UCSD-AML1 (cell line): ENCODE measurements around the gene TFF1.

Source experiments
- DNase-seq: peaks from one replicate; lab custom pipeline; 2025; ENCODE audit not compliant: unreplicated experiment; lab: John Stamatoyannopoulos, UW

Gene TFF1

DNA sequence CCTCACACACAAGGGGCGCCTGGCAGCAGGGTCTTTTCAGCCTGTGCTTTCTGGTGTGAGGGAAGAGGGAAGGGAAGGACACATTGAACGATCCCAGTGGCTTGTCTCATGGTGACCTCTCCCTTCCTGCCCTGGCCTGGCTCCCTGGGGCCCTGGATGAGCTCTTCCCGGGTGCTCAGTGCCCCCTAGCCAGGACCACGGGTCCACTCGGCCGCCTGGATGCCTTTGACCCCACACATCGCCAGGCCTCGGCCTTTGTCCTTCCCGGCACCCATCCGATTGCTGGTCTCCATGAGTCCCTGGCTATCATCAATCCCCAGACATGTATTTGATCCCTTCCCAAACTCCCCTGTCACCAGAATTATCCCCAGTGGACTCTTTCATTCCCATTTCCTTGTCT lies 45.1 kb downstream of the TFF1 start:
- no peak for DNase-seq

DNA sequence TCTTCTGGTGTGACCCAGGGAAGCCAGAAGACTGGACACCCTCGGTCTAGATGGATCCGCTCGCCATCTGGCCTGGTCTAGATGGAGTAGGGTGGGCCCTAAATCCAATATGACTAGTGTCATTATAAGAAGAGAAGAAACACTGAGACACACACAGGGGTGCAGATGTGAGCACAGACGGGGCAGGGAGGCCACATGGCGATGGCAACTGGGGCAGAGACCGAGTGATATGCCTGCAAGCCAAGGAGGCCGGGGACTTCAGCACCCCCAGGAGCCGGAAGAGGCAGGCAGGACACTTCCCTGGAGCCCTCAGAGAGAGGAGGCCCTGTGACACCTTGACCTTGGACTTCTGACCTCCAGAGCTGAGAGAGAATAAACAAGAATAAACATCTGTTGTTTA lies 45.5 kb downstream of the TFF1 start:
- DNase-seq: no peak

- DNase-seq: no peak
Measured at GRCh38 chr21:42319851-42320572, 46.3 kb downstream of the TFF1 start.

GRCh38 chr21:42319376-42319775 lies 47.0 kb downstream of the TFF1 start:
- peak; percentile 86 for DNase-seq

GRCh38 chr21:42317826-42318746 lies 48.2 kb downstream of the TFF1 start:
- DNase-seq: no peak

DNA sequence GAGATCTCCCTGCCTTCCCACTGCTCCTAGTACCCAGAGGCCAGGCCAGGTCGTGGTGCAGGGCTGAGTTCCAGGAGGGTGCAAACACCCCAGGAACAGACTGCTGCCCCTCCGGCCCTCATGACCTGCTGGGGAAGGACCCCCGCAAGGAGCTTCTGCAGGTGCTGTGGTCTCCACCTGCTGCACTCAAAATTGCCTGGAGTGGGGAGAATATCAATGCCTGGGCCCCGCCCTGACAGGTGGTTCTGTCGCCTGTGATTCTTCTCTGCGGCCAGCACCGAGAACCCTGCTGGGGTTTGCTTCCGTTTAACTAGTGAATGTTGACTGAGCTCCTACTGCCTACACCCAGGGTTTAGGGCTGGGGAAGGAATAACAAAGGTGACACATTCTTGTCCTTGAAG lies 49.0 kb downstream of the TFF1 start:
- no peak for DNase-seq

DNA sequence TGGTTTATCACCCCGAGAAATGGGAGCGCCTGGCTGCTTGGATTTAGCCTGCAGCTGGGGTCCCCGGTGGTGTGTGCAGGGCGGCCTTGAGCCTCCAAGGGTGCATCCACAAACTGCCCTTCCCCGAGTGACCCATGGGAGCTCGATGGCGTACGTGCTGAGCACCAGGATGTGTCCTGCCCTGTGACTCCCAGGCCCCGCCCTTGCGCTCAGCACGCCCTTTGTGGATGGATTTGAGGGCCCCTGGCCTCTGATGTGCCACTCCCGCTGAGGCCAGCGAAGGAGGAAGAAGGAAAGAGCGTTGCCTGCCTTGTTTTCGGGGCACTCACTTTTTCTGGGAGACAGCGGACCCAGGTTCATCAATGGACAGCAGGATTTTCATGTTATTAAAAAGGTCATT lies 49.4 kb downstream of the TFF1 start:
- DNase-seq: no peak

GRCh38 chr21:42315296-42315891 lies 50.9 kb downstream of the TFF1 start, which contains the start of gene TFF3:
Gene TFF3 (minus strand): TSS chr21:42315409. CDS start chr21:42315374, 35 bp downstream.
- no peak for DNase-seq

DNA sequence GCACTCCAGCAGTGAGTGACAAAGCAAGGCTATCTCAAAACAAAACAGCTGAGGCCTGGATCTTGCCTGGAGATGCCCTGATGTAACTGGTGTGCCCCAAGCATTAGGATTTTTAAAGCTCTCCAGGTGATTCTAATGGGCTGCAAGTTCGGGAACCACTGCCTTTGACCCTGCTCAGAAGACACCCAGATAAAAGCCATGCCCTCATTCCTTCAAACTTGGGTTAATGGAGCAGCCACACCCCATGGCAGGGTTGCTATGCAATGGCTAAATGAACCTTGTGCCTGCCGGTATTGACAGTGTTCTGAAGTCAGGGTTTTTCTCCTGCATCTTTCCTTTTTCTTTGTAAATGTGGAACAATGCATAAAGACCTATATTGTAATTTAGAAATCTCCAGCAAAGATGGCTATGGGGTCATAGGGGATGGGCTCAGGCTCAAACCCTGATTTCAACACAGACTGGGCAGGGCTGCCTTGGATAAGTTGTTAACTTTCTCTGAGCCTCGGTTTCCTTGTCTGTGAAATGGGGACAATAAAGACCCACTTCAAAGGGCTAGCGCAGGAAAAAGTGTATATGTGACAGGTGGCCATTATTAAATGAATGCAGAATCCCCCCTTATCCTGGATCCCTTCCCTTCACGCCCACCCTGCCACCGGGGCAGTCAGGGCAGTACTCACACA lies 51.6 kb downstream of the TFF1 start:
- no peak for DNase-seq

DNA sequence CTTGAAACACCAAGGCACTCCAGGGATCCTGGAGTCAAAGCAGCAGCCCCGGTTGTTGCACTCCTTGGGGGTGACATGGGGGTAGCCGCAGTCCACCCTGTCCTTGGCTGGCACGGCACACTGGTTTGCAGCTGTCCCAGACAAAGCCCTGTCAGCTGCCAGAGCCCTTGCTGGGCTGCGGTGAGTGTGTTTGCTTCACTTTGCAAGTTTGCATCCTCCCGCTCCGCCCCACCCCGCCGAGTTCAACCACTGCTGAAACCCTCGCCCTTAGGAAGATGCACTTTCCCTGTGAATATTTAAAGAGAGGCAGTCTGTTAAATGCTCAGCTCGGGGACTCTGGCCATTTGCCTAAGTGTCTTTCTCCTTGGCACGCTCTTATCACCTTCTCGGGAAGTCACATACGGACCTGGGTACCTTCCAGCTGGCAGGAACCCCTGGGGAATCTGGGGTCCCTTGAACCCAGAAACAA lies 52.8 kb downstream of the TFF1 start:
- DNase-seq: no peak

GRCh38 chr21:42312626-42313104 lies 53.7 kb downstream of the TFF1 start:
- no peak for DNase-seq
